Stimulated activated CD8-positive, alpha-beta memory T cell treated with anti-CD3 and anti-CD28 coated beads, Interleukin-7, amount 100 ng/mL, for 48 hours (primary cell): ENCODE data around the gene SERAC1.
A peak's percentile ranks its signal among the peaks of the same experiment; 100 is the strongest.

Source experiments
- DNase-seq, 2 donors: peaks; one replicate each; pipeline ENCODE4 v3.0.0-alpha.2; 2020; ENCODE audit warnings: low read depth in 1 of 2; ENCODE audit errors: extremely low read depth in 1 of 2

The SERAC1 gene

DNA sequence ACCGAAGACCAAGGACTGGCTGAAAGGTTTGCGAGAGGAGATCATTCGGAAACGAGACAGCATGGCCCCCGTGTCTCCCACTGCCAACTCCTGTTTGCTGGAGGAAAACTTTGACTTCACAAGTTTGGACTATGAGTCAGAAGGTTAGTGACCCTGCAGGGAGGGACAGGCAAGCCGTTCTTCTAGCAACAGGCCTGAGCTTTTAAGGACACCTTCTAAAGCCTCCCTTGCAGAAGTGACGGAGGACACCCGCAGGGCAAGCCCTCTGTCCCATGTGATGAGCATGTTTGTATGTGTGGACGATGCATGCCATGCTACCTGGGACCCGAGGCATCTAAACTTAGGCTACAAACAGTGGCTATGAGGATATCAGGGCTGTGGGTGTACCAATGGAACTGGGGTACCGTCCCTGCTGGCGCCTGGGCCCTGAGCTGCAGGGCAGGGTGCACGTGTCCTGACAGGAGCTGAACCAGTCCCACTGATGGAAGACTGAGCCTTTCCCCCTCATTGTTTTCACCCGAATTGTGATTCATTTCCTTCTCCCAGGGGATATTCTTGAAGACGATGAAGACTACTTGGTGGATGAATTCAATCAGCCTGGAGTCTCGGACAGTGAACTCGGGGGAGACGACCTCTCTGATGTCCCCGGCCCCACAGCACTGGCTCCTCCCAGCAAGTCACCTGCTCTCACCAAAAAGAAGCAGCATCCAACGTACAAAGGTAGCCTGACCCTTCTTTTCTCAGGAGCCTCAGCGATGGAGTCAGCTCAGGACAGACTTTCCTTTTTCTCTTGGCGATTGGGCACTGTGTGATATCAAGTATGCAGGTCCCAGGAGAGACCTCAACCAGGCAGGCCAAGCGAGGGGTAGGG lies 84.4 kb downstream of the SERAC1 start:
- no peak for DNase-seq

DNA sequence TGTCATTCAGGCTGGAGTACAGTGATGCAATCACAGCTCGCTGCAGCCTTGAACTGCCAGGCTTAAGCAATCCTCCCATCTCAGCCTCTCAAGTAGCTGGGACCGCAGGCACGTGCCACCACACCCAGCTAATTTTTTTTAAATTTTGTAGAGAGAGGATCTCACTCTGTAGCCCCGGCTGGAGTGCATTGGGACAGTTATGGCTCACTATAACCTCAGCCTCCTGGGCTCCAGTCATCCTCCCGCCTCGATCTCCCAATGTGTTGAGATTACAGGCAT lies 86.5 kb downstream of the SERAC1 start:
- DNase-seq, result no peak

DNA sequence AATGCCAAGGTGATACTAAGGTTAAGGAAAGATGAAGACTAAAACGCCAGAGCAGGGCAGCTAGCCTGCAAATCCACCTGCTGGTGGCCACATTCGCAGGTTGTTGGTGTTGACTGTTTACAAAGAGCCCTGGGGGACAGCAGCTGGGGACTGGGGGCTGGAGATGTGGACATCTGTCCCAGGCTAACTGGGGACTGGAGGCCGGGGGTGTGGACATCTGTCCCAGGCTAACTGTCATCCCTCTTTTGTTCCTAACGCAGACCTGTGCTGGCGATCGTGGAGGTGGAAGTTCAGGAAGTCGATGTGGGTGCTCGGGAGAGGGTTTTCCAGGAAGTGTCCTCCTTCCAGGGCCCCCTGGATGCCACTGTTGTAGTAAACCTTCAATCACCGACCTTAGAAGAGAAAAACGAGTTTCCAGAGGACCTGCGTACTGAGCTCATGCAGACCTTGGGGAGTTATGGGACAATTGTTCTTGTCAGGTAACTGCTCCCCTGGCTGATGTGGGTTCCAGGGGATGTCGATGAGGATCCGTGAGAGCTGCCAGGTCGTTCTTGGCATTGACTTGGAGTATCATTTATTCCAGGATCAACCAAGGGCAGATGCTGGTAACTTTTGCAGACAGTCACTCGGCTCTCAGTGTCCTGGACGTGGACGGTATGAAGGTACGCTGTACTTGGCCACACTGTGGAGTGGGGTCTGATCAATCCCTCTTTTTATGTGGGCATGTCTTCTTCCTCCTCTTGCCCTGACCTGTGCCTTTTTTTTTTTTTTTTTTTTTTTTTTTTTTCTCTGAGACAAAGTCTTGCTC lies 87.0 kb downstream of the SERAC1 start:
- no peak for DNase-seq

DNA sequence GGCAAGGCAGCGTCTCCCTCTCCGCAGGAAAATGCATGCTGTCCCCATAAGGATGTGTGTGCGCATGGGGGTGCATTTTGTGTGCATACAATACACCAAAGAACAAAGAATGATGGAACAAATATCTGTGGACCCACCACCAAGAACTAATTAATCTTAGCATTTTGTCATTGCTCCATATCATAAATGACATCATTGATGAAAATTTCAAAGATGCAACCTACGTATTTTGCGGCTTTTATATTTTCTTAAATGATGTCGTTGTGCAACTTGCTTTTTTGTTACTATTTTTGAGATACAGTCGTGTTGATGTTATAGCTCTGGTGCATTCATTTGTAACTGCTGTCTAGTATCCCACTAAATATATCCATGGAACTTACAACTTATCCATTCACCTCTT lies 89.7 kb downstream of the SERAC1 start:
- DNase-seq, result no peak

DNA sequence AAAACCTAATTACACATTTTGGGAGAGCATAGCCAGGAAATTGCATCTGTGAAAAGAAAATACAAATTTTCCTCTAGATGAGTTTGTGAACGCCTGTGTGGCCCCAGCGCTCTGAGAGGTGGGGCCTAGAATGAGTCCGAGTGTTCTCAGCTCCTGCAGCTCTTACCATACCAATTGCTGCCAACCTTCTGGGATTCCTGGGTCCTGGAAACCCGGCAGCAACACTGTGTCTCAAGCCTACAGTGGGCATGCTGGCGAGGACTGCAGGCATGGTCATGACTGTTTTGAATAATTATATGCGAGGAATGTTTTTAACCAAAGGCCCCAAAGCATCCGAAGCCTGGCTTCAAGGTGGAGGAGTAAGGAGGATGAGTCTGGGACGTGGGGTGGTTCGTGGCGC lies 90.4 kb downstream of the SERAC1 start:
- no peak for DNase-seq

DNA sequence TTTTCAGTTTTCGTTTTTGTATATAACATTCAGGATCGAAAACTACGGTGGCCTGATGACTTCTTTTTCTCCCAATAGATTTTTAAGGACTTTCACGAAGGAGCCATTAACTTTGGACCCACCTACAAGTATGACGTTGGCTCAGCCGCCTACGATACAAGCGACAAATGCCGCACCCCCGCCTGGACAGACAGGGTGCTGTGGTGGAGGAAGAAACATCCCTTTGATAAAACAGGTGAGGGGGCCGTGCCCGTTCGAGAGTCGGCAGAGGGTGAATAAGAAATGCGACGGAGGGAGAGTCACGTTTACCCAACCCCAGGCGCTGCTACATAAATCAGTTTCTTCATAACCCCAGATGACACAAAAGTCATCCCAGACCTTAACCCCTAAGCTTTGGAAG lies 91.5 kb downstream of the SERAC1 start:
- DNase-seq, result no peak

DNA sequence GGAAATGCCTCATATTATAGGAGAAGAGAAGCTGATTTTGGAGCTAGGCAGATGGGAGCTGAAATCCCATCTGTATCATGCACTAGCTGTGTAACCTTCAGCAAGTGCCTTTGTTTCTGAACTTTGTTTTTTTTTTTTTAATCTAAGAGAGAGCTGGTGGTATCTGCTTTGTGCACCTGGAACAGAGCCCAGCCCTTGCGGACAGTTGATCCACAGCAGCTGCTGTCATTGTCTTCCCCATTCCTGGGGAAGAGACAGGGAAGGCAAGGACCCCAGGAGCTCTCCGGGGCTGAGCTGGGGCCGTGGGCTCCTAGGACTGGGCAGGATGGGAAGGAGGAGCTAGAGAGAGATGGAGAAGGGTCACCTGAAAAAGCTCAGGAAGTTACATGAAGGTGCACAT lies 94.3 kb downstream of the SERAC1 start:
- no peak for DNase-seq

DNA sequence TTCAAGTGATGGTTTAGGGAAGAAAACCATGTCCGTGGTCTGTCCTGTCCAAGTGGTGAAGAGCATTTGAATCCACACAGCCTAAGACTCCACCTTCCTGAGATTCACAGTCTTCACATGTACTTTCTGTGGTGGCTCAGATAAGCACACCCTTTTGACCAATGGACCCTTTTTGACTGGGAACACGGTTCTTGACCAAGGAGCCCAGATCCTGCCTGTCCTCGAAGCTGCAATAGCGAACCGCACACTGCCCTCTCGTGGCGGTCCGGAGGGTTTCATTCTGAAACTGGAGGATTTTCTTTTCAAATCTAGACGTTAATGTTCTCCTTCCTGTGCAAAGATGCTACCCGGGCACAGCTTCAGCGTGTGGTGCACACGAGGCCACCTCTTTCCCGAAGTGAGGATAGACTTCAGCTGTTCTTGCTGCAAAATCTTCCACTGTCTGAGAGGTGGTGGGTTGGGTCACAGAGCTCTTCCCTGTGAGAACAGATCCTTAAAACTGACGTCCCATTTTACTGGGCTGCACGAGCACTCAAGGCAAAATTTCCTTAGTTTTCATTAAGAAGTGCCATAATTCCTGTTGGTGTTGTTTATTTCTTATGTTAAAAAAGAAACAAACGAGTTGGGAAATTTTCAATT lies 95.9 kb downstream of the SERAC1 start:
- peak; percentile 25 to 58 for DNase-seq

DNA sequence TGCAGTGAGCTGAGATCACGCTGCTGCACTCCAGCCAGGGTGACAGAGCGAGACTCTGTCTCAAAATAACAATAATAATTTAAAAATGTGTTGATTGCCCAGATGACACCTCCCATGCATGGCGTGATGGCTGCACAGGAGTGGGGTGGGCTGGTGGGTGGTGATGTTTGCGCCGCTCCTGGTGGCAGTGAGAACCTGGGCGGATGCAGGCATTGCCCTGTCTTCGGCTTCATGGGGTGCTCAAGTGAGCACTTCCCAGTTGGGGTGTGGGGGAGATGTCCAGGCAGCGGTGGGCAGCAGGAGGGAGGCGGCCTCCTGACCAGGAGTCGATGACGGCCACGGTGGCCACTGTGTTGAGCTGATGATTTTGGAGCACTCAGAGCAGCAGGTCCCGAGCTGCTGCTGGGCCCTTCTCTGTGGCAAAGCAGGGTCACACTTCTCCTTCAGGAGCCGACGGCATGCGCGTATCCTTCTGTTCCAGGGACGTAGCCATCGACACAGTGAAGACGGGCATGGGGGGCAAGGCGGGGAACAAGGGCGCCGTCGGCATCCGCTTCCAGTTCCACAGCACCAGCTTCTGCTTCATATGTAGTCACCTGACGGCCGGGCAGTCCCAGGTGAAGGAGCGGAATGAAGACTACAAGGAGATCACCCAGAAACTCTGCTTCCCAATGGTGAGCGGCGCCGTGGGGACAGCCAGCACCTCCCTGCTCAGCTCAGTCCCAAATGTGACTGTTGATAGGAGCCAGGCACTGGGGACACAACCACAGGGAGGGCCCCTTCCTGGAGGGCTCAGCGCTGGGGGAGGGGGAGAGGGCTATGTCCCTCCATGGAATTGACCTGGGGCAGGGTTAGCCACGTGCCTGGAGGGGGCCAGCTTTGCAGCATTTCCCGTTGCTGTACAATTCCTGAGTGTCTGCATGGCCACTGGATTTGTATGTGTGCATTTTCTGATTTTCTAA lies 96.7 kb downstream of the SERAC1 start:
- no peak for DNase-seq

DNA sequence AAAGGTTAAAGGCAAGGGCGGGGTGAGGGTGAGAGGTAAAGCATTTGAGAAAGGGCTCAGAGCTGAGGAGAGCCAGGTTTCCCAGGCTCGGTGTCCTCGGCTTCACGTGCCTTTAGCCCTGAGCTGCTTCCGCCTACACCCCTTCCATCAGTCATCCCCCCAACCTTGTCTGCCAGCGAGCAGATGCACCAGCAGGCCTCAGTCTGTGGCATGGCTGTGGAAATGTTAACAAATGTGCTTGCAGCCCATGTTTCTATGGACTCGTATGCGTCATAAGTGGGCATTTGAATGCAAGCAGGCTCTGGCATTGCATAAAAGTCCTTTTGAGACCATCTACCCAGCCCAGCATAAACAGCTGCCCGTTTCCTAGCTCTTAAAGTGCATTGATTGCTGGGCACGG lies 97.5 kb downstream of the SERAC1 start:
- no peak for DNase-seq

DNA sequence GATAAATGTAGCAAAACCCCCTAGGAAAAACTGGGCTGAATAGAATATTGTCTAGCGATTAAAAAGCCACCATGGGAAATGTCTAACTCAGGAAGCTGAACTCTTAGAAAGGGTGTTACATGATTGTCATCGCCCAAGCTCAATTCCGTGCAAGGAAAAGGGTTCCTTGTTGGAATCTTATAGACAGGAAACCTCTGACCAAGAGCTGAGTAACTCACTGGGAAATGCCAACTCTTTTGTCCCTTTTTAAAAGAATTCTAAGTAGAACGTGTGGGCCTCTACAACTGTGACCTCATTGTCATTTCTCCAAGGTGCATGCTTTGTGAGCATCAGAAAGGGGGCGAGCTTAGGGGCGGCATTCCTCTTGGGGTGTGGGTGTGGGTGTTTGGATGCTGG lies 98.3 kb downstream of the SERAC1 start:
- no peak for DNase-seq

DNA sequence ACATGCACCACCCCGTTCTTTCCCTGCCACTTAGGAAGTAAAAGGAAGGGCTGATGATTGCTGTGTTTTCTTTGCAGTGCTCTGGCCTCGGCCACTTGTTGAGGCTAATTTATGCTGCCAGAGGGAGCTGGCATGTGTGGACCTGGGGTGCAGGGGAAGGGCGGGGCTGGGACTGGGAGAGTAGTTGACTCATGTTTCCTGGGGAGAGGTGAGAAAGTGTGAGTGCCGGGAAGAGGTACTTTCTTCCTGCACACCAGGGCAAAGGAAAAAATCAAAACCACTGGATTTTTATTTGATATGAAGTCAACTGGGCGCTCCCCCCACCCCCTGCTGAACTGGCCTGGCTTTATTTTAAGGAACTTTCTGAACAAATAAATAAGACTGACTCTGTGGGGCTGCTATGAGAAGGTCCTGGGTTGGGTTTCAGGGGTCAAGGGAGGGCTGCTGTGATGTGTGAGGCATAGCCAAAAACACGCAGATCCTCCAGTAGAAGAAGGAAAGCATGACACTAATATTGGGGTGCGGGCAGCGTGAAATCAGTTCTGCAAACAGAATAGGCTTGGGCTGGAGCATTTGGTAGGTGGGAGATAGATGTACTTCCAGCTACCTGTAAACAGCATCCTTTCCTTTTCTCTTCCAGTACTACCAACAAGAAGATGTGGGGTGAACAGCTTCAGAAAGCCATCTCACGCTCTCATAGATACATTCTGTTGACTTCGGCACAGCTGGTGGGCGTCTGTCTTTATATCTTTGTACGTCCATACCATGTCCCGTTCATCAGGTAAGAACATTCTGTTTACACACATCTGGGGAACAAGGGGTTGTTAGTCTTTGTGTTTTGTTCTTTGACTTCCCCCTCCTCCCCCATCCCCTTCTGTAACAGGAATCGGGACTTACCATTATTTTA lies 98.9 kb downstream of the SERAC1 start:
- DNase-seq, result no peak

DNA sequence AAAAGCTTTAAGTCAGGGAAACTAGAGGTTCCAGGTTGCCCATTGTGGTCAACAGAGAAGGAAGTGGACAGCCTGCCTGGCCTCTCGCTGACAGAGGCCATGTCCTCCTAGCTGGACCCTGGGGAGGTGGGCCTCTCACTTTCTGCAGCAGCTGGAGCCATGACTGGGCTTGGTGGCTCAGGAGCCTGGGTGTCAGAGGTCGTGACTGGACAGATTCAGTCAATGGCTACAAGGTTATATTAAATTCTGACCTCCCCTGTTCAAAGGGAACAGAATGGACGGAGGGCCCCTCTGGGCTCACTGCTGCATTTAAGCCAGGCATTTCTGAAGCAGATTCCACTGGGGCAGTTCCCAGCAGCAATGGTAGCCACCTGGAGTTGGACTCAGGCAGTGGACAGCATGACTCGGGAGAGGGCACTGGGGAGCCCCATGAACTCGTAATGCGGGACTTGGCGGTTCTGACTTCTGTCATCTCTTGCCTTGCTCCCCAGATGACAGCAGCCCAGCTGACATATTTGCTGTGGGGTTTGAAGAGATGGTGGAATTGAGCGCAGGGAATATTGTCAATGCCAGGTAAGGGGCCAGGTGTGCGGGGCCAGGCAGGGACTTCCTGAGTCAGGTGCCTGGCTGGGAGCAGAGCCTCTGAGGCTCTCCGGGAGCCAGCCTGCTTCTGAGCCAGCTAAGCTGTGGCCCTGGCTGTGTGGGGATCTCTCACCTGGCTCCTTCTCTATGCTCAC lies 99.7 kb downstream of the SERAC1 start:
- no peak for DNase-seq

DNA sequence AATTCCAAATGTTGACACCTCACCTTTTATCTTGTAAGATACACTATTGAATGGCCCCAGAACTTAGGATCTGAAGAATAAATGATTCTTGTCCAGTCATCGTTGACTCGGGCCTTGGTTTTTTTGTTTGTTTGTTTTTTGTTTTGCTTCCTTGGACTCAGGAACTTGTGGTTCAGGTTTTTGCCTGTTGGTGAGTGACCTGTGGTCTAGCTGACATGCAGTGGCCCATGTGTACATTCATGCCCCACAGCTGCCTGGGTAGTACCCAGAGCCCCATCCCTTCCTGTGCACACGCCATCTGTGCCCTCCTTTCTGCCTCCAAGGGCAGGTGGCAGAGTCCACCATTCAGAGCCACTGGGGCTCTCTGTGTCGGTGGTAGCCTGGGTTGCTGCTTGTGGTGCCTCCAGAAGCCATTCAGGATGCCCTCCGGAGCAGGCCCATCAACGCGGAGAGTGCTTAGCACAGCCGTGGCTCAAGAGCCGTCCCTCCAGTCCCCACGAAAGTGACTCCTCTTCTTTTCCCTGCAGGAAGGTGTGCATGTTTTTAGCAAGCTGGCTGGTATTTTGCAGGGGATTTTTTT lies 100.5 kb downstream of the SERAC1 start:
- DNase-seq, result no peak

DNA sequence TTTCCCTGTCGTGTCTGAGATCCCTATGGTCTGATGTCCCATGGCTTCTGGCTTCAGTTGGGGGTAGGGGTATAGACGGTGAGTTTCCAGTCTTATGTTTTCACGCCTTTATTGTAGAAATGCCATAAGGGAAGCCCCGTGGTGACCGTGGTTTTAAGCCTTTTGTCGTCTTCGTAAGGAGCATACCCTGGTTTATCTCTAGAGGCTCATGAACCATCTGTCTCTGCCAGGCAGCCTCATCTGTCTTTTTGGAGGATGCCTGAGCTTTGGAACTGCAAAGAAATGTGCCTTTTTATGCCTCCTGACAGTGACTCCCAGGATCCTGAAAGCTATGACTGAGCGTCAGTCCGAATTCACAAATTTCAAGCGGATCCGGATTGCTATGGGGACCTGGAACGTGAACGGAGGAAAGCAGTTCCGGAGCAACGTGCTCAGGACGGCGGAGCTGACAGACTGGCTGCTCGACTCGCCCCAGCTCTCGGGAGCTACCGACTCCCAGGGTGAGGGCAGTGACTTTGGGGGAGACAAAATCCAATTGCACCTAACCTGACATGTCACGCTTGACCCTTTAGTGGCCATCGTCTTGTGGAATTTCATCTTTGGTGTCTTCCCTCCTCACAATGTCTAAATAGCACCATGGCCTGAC lies 101.8 kb downstream of the SERAC1 start:
- DNase-seq, result no peak

DNA sequence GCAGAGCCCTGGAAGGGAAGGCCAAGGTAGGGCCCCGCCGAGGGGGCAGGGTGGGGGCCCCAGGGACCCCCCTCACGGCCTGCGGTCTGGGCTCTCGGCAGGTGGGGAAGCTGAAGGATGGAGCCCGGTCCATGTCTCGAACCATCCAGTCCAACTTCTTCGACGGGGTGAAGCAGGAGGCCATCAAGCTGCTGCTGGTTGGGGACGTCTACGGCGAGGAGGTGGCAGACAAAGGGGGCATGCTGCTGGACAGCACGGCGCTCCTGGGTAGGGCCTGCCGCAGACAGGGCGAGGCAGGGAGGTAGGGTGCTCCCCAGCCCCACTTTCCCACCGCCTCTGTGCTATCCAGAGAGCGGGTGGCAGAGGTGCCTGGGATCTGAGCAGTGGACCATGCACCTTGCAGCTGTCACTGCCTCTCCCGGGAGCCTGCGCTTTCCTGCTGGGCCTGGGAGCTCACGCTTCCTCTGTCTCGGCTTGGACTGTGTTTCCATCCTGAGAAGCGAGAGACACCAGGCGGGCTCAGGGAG lies 103.3 kb downstream of the SERAC1 start:
- no peak for DNase-seq

DNA sequence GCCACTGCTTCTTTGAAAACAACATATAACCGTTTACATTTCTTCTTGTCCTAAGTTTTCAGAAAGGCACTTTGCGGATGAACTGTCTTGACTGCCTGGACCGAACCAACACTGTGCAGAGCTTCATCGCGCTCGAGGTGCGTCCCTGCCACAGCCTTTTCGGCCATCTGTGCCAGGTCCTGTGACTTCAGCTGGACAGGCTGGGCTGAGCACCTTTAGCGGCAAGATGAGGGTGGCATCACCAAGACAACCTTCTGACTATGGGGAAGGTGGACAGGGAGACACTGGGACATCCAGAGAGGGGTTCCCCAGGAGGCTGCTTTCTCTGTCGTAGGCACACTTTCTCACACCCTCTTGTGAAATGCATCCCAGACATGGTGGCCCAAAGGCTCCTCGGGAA lies 104.3 kb downstream of the SERAC1 start:
- no peak for DNase-seq
